Uterus (tissue), 2 donors: Measurements from ENCODE around the gene ENPEP.

Source experiments
- CTCF ChIP-seq, 4 experiments: fragments of 200-600 bp in 2 of 4; fragments of 450-650 bp in 2 of 4; sonication (generic) in 2 of 4; IDR thresholded peaks; one replicate each; pipeline ENCODE4 v1.5.1; 2016 to 2019; ENCODE audit warnings: antibody characterized with exemption in 4 of 4, mild to moderate bottlenecking in 2 of 4, moderate library complexity in 1 of 4
- POLR2A ChIP-seq, 2 donors: fragments of 450-650 bp; IDR thresholded peaks; one replicate each; pipeline ENCODE4 v1.6.1; 2016; ENCODE audit warnings: antibody characterized with exemption in 2 of 2, mild to moderate bottlenecking in 1 of 2, moderate library complexity in 1 of 2

GRCh38 chr4:110540982-110541451 is 65.1 kb downstream of the ENPEP start:
- TF ChIP-seq CTCF (IDR thresholded peaks at IDR 0.05) (no peak), POLR2A (IDR thresholded peaks at IDR 0.05) (no peak)
